HG03095 (cell line): ENCODE results near the gene ANKRD1.

Source experiments
- ATAC-seq: cut with Tn5 transposase; IDR thresholded peaks from one replicate; pipeline ENCODE4 v1.9.1; 2021; ENCODE audit warnings: moderate library complexity; ENCODE audit not compliant: unreplicated experiment

ANKRD1 gene

GRCh38 chr10:90865401-90865800 lies 55.5 kb downstream of the ANKRD1 start:
- ATAC-seq: no peak

- ATAC-seq: no peak
Measured at GRCh38 chr10:90862908-90863514, 57.9 kb downstream of the ANKRD1 start.
